Stimulated activated CD4-positive, alpha-beta T cell treated with anti-CD3 and anti-CD28 coated beads, Interleukin-1b, Interleukin-23, amount 100 ng/mL, for 48 hours (primary cell): ENCODE data around the gene GRIN2D.
A peak's percentile ranks its signal among the peaks of the same experiment; 100 is the strongest.
"Not testable (repeated sequence)": the region's sequence is repeated elsewhere in the genome, so short reads cannot be mapped to it uniquely, and the experiment has no call there.

Experiments used
- DNase-seq: peaks from one replicate; pipeline ENCODE4 v3.0.0-alpha.2; 2020

The GRIN2D gene

DNA sequence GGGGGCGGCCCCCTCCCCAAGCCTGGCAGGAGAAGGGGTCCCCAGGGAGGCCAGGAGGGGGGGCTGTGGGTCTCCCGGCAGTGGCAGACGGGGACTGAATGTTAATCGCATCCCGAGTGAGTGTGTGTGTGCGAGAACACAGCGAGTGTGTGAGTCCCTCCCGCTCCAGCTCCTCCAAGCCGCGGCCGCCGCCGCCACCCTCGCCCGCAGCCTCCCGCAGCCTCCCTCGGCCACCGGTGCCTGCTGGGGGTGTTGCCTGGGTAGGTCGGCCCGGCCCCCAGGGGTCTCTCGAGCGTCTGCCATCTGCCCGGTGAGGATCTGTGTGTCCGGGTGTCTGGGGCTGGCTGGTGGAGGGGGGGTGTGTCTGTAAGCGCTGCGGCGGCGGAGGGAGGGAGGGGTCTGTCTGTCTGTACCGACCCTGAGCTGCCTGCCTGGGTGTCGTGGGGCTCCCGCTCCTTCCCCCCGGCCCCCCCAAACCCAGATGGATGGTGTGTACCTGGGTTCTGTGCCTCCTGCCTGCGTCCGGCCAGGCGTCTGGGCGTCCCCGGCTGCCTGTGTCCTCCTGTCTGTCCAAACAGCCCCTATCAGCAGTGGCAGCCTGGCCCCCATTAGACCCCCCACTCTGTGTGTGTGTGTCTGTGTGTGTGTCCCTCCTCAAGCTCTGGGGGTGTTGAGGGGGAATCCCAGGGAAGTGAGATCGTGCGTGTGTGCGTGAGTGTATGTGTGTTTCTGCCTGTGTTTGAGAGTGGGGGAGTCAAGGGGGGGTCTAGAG lies at the start of gene GRIN2D:
Gene GRIN2D, plus strand, starts transcription at position 110 of the 772 bp plus-strand sequence. CDS start 4,725 bp downstream, outside the sequence.
- no peak for DNase-seq

GRCh38 chr19:48344892-48345291 lies 48.6 kb upstream of the GRIN2D start:
- no peak for DNase-seq

GRCh38 chr19:48346191-48346590 lies 47.3 kb upstream of the GRIN2D start:
- DNase-seq, result no peak

DNA sequence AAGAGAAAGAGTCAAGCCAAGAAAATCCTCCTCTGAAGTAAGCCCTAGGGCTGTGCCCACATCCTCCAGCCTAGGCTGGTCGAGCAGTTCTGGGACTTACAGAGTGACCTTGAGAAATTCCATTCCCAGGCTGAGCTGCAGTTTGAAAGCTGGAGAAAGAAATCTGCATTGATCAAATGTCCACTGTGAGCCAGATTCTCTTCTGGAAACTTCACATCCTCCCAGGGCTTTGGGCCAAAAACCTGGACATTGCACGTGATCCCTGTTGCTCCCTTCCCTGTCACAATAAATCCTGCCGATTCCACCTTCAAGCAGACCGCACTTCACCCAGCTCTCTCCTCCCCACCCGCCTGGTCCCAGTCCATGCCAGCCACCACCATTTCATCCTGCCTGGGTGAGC lies 45.4 kb upstream of the GRIN2D start:
- no peak for DNase-seq

DNA sequence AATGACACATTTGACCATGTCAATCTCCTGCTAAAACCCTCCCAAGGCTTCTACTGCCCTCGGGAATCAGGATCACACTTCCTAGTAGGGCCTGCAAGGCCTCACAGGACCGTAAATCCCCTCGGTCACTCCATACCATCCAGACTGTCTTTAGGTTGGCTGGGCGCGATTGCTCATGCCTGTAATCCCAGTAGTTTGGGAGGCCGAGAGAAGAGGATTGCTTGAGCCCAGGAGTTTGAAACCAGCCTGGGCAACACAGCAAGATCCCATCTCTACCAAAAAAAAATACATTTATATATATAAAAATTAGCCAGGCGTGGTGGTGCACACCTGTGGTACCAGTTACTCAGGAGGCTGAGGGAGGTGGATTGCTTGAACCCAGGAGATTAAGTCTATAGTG lies 44.7 kb upstream of the GRIN2D start:
- DNase-seq, result no peak

GRCh38 chr19:48350856-48351255 lies 42.6 kb upstream of the GRIN2D start:
- DNase-seq, result no peak

DNA sequence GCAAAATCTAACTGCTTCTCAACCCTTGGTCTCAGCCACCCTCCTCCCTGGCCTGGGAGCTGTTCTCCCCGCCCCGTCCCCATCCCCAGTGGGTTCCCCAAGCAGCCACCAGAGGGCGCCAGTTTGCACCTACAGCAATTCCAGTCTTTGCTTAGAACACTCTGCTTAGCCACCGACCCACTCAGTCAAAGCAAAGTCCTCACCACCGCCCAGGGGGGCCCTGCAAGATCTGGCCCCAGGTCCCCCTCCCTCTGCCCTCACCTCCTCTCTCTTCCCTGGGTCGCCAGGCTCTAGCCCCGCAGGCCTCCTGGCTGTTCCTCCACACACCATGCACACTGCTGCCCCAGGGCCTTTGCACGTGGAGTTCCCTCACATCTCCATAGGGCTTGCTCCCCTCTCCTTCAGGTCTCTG lies 42.1 kb upstream of the GRIN2D start:
- DNase-seq, result peak; percentile 84

DNA sequence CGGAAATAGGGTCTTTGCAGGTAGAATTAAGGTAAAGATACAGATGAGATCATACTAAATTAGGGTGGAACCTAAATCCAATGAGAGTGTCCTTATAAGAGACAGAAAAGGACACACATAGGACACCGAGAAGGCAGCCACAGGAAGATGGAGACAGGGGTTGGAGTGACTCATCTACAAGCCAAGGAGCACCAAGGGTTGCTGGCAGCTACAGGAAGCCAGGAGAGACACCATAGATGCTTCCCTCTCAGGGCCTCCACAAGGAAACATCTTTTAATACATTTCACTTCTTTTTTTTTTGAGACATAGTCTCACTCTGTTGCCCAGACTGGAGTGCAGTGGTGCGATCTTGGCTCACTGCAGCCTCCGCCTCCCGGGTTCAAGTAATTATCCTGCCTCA lies 39.8 kb upstream of the GRIN2D start:
- DNase-seq, result no peak

GRCh38 chr19:48354332-48354992 lies 39.0 kb upstream of the GRIN2D start:
- DNase-seq, result no peak

GRCh38 chr19:48355365-48355954 lies 38.0 kb upstream of the GRIN2D start:
- no peak for DNase-seq

- no peak for DNase-seq
Measured at GRCh38 chr19:48359123-48359522, 34.3 kb upstream of the GRIN2D start.

DNA sequence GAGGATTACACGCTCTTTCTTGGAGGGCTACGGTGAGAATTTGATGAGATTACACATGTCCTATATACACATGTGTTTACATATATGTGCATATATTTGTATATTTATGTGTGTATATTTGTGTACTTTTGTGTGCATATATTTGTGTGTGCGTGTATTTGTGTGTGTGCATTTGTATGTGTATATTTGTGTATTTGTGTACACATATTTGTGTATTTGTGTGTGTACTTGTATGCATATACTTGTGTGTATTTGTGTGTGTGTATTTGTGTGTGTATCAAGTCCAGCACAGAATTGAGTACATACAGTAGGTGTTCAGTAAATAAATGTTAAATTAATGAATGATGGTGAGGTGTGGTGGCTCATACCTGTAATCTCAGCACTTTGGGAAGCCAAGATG lies 31.6 kb upstream of the GRIN2D start:
- DNase-seq, result no peak

DNA sequence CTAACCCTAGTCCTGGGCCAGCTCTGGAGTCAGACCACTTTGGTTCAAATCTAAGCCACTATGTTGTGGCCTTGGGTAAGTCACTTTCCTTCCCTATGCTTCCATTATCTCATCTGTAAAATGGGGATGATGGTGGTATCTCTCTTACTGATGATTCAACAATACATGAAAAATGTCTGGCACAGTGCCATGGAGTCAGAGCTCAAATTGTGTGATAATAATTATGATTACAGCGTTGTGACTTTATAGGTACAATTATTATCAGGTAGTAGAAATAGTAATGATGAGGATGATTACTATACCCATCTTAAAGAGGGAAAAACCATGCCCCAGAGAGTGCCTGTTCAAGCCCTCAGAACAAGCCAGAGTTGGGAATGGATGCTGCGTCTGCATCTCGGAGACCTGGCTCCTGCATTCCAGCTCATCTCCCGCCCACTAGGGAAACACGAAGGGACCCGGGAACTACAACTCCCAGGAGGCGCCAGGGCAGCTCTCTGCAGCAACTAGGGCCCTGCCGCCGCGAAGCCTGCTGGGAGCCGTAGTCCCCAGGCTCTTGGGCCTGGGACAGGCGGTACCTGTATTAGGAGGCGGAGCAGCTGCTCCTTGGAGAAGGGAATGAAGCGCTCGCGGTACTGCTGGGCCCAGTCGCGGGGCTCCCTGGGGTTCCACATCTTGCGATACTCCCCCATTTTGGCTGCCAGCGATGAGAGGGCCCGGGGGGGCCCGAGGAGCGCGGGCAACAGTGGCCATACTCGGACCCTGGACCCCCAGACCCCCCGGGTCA lies 30.6 kb upstream of the GRIN2D start:
- peak; percentile 91 for DNase-seq

DNA sequence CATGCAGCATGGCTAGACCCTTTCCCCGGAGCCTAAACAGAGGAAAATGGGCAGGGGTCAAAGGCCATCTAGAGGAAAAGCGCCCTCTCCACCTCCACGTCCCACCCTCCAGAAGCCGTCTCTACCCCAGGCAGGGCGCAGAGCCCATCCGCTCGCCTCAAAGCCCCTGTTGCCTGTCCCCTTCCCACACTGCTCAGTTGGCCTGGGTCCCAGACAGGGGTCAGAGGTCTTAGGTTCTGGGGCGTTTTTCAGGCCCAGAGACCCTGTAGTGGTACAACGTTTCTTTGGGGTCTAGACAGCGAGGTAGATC lies 30.0 kb upstream of the GRIN2D start:
- DNase-seq, result no peak

DNA sequence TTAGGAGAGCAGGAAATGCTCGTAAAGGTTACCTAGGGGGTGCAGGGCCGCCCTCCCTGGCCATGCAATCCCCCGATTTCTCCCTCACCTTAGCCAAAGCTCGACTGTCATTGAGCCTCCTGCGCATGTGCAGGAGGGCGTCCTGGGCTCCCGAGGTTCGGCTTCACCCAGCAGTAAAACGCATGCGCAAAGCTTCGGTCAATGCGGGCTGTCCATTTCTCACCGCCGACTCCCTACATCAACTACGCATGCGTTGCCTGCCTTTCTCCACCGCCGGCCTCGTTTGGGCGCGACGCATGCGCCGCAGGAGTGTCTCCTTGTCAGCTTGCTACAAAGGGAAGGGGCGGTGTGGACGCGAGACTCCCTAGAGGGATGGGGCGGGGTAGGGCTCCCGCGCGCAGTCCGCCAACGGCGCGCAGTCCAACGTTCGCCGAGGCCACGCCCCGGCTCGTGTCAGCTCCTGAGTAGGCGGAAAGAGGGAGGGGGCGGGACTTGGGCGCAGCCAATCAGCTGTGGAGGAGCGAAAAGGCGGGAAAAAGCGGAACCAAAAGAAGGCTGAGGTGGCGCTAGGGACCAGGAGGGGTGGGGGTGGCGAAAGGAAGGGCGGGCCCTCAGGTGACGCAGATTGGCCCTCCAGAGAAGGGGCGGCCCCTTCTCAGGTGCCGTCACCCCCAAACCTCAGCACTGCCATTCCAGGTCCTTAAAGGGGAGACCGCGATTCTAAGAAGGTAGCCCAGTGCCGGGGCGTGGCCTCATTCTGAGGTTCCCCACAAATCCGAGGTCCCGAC lies 29.5 kb upstream of the GRIN2D start, which contains the start of the genes SYNGR4 and TMEM143:
Gene SYNGR4, plus strand, starts transcription at position 558 of the 788 bp plus-strand sequence. CDS start 1,476 bp downstream, outside the sequence.
Gene TMEM143, minus strand, starts transcription at position 131 of the 788 bp plus-strand sequence. Its CDS starts 20 bp downstream, at position 111.
- peak; percentile 99 for DNase-seq

GRCh38 chr19:48364598-48365348 lies 28.7 kb upstream of the GRIN2D start:
- peak; percentile 13 for DNase-seq

GRCh38 chr19:48365602-48366001 lies 27.9 kb upstream of the GRIN2D start:
- DNase-seq, result no peak

DNA sequence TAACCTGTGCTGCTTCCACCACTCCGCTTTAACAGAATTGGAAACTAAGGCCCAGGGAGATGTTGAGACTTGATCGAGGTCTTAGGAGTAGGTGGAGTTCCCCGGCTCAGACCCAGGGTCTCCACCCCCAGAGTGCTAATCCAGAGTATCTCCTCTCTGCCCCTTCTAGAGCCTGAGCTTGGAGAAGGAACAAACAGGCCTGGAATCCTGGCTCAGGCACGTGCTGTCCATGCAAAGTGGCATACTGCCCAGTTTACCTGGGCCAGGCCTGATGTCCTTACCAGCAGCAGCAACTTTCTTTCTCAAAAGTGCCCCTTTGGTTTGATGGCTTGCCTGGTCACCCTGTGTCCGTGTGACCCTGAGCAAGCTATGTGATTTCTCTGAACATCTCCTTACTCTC lies 25.6 kb upstream of the GRIN2D start:
- no peak for DNase-seq

GRCh38 chr19:48368936-48369335 lies 24.5 kb upstream of the GRIN2D start:
- DNase-seq, result no peak

- no peak for DNase-seq
Measured at GRCh38 chr19:48370955-48371354, 22.5 kb upstream of the GRIN2D start.

- DNase-seq, result no peak
Measured at GRCh38 chr19:48371367-48371766, 22.1 kb upstream of the GRIN2D start.

DNA sequence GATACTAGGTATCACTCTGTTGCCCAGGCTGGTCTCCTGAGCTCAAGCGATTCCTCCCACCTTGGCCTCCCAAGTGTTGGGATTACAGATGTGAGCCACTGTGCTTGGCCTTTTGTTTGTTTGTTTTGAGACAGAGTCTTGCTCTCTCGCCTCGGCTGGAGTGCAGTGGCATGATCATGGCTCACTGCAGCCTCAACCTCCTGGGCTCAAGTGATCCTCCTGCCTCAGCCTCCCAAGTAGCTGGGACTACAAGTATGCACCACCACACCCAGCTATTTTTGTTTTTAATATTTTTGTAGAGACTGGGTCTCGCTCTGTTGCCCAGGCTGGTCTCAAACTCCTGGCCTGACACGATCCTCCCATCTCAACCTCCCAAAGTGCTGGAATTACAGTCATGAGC lies 21.7 kb upstream of the GRIN2D start:
- not testable (repeated sequence) for DNase-seq
